ENCODE measurements around the gene ZSCAN10. TPM values are rescaled to one million over a fixed set of nuclear protein-coding genes. Genes with fewer than 3 reads are reported as not detected.
"Not testable (repeated sequence)": the region's sequence is repeated elsewhere in the genome, so short reads cannot be mapped to it uniquely, and the experiment has no call there.

ZSCAN10 gene
- total and polyA plus RNA-seq, 2 of the 13 experiments (the other 11 are each of a cell fraction or from before 2014, with no cell fraction given), result not detected

GRCh38 chr16:3140603-3141427 is 41.7 kb upstream of the ZSCAN10 start:
- Histone ChIP-seq H3K27ac (ENCODE audit: extremely low read length, insufficient read depth, low read length) (no peak overlapping the region), H3K27me3 (ENCODE audit: control insufficient read depth in 1 of 2, insufficient read depth in 2 of 2, low read length in 2 of 2) (peaks cover 0 to under 1% of the 10 kb centered on the region in 2 experiments; a peak in 1 of 5 replicates), H3K4me3 (replicated peaks in 1 of 3; ENCODE audit: insufficient read depth in 1 of 3, low read depth in 2 of 3, low read length in 3 of 3) (no peak overlapping the region), H3K4me2 (ENCODE audit: low read depth, low read length) (no peak overlapping the region), H3K4me1 (ENCODE audit: insufficient read depth, low read length) (peaks cover 33% of the 10 kb centered on the region), H3K9me3 (ENCODE audit: low read length) (no peaks in the 10 kb centered on the region), H4K20me1 (ENCODE audit: insufficient read depth, low read length) (no peaks in the 10 kb centered on the region), H2AFZ (ENCODE audit: low read length) (no peak overlapping the region), H3K9ac (ENCODE audit: insufficient read depth, low read depth, low read length) (no peak overlapping the region), H3K36me3 (replicated peaks in 1 of 2; ENCODE audit: control insufficient read depth in 1 of 2, insufficient read depth in 2 of 2, low read length in 2 of 2) (no peaks in the 10 kb centered on the region), H3K79me2 (ENCODE audit: insufficient read depth, low read length) (no peaks in the 10 kb centered on the region)
- intact Hi-C loops (cut with micrococcal nuclease; ENCODE audit: unreplicated experiment), result no loop called here
- POLR2A ChIA-PET, result no interaction called here
- CTCF ChIA-PET (ENCODE audit: low intra/inter-chr PET ratio, low total read pairs), result no interaction called here
- TF ChIP-seq MAF1 (CRISPR knock-in tag; IDR thresholded peaks at IDR 0.05; ENCODE audit: borderline replicate concordance) (no peak), ETV6 (CRISPR knock-in tag; conservative IDR thresholded peaks at IDR 0.05) (no peak), ATF7-NPFF (CRISPR knock-in tag; IDR thresholded peaks at IDR 0.05; ENCODE audit: low read depth) (no peak)
- TF ChIP-seq, protein P1, sequence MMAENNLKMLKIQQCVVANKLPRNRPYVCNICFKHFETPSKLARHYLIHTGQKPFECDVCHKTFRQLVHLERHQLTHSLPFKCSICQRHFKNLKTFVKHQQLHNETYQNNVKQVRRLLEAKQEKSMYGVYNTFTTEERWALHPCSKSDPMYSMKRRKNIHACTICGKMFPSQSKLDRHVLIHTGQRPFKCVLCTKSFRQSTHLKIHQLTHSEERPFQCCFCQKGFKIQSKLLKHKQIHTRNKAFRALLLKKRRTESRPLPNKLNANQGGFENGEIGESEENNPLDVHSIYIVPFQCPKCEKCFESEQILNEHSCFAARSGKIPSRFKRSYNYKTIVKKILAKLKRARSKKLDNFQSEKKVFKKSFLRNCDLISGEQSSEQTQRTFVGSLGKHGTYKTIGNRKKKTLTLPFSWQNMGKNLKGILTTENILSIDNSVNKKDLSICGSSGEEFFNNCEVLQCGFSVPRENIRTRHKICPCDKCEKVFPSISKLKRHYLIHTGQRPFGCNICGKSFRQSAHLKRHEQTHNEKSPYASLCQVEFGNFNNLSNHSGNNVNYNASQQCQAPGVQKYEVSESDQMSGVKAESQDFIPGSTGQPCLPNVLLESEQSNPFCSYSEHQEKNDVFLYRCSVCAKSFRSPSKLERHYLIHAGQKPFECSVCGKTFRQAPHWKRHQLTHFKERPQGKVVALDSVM (CRISPR knock-in tag; IDR thresholded peaks at IDR 0.05), result no peak
- TF ChIP-seq, protein P2, sequence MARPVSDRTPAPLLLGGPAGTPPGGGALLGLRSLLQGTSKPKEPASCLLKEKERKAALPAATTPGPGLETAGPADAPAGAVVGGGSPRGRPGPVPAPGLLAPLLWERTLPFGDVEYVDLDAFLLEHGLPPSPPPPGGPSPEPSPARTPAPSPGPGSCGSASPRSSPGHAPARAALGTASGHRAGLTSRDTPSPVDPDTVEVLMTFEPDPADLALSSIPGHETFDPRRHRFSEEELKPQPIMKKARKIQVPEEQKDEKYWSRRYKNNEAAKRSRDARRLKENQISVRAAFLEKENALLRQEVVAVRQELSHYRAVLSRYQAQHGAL (CRISPR knock-in tag; IDR thresholded peaks at IDR 0.05; ENCODE audit: not compliant biosample characterization), result no peak
- 95% methylated on average over 47 of the region's 69 CpGs for WGBS (ENCODE audit: low lambda C conversion rate)
- no peak for ATAC-seq
- BruUV-seq (replicated peaks), result no TSS peak
- no peak for FAIRE-seq
- DNase-seq (ENCODE audit: low spot score), result no peak
- in situ Hi-C loops (cut with HindIII; ENCODE audit: extremely low pct_ligation_motif_present, low pct_unique_long_range_greater_than_20kb), result no loop called here

GRCh38 chr16:3139561-3139960 is 40.5 kb upstream of the ZSCAN10 start:
- H3K9me3 ChIP-seq (ENCODE audit: low read length); POLR2A ChIA-PET; H3K79me2 ChIP-seq (ENCODE audit: insufficient read depth, low read length); intact Hi-C loops (cut with micrococcal nuclease; ENCODE audit: unreplicated experiment); H4K20me1 ChIP-seq (ENCODE audit: insufficient read depth, low read length); H3K36me3 ChIP-seq (replicated peaks in 1 of 2; ENCODE audit: control insufficient read depth in 1 of 2, insufficient read depth in 2 of 2, low read length in 2 of 2); H3K27me3 ChIP-seq (ENCODE audit: control insufficient read depth in 1 of 2, insufficient read depth in 2 of 2, low read length in 2 of 2); FAIRE-seq; H2AFZ ChIP-seq (ENCODE audit: low read length); CTCF ChIA-PET (ENCODE audit: low intra/inter-chr PET ratio, low total read pairs); in situ Hi-C loops (cut with HindIII; ENCODE audit: extremely low pct_ligation_motif_present, low pct_unique_long_range_greater_than_20kb); BruUV-seq (replicated peaks); DNase-seq (ENCODE audit: low spot score); H3K4me2 ChIP-seq (ENCODE audit: low read depth, low read length); H3K4me3 ChIP-seq (replicated peaks in 1 of 3; ENCODE audit: insufficient read depth in 1 of 3, low read depth in 2 of 3, low read length in 3 of 3); H3K9ac ChIP-seq (ENCODE audit: insufficient read depth, low read depth, low read length); ATAC-seq; H3K27ac ChIP-seq (ENCODE audit: extremely low read length, insufficient read depth, low read length): not testable (repeated sequence)
- H3K4me1 ChIP-seq (ENCODE audit: insufficient read depth, low read length), result peaks cover 21% of the 10 kb centered on the region
- WGBS (ENCODE audit: low lambda C conversion rate), result 92% methylated on average over 9 of the region's 9 CpGs
